ENCODE results near the gene MYH10. TPM values are rescaled to one million over a fixed set of nuclear protein-coding genes. Genes with fewer than 3 reads are reported as not detected.
A peak's percentile ranks its signal among the peaks of the same experiment; 100 is the strongest.

Gene MYH10
- total RNA-seq, 6 donors from 2014 or later, result 73.3 to 246 (median 99.6) TPM

- Histone ChIP-seq H3K27me3 (no peaks in the 10 kb centered on the region), H3K36me3 (no peaks in the 10 kb centered on the region), H3K4me3 (no peak overlapping the region), H3K9me3 (no peaks in the 10 kb centered on the region), H3K27ac (peak overlapping the region; percentile 52 to 84 (median 67)), H3K4me1 (peaks cover 4 to 13% (median 5%) of the 10 kb centered on the region in 4 donors)
- TF ChIP-seq EP300 (IDR thresholded peaks at IDR 0.05), result no peak
- TF ChIP-seq POLR2A (IDR thresholded peaks at IDR 0.05), result no peak
- TF ChIP-seq POLR2AphosphoS5 (IDR thresholded peaks at IDR 0.05), result peak; percentile 13 to 53
- no peak for TF ChIP-seq CTCF (IDR thresholded peaks at IDR 0.05)
- DNase-seq (no peak), ATAC-seq (ENCODE audit: low FRiP score in 2 of 2) (peak in 1 of 2 donors; percentile 70)
- 35 to 60% methylated on average over 4 to 7 of the region's 7 CpGs for WGBS, 2 donors
These were observed 199.6 kb downstream of the MYH10 start for GRCh38 chr17:8430966-8431365.

- WGBS, 2 donors, result 97 to 98% methylated on average over 3 of the region's 3 CpGs
- Histone ChIP-seq H3K27me3 (no peaks in the 10 kb centered on the region), H3K9me3 (no peaks in the 10 kb centered on the region), H3K36me3 (no peaks in the 10 kb centered on the region), H3K27ac (peak overlapping the region in 1 of 4 donors; percentile 28), H3K4me1 (peaks cover 0 to 9% (median under 1%) of the 10 kb centered on the region in 4 donors), H3K4me3 (no peak overlapping the region)
- TF ChIP-seq POLR2AphosphoS5 (IDR thresholded peaks at IDR 0.05), result no peak
- no peak for TF ChIP-seq POLR2A (IDR thresholded peaks at IDR 0.05)
- TF ChIP-seq CTCF (IDR thresholded peaks at IDR 0.05), result no peak
- no peak for TF ChIP-seq EP300 (IDR thresholded peaks at IDR 0.05)
- DNase-seq, result no peak
- ATAC-seq (ENCODE audit: low FRiP score in 2 of 2), result no peak
These were observed 203.7 kb downstream of the MYH10 start for GRCh38 chr17:8426802-8427201.

GRCh38 chr17:8426094-8426720 is 204.3 kb downstream of the MYH10 start:
- WGBS, 2 donors, result 62 to 73% methylated on average over 6 of the region's 6 CpGs
- Histone ChIP-seq H3K27me3 (no peaks in the 10 kb centered on the region), H3K4me3 (no peak overlapping the region), H3K4me1 (peaks cover 3 to 9% (median 6%) of the 10 kb centered on the region in 4 donors), H3K36me3 (no peaks in the 10 kb centered on the region), H3K27ac (peak overlapping the region in 1 of 4 donors; percentile 28), H3K9me3 (no peaks in the 10 kb centered on the region)
- no peak for ATAC-seq (ENCODE audit: low FRiP score in 2 of 2)
- TF ChIP-seq CTCF (IDR thresholded peaks at IDR 0.05), result no peak
- no peak for DNase-seq

Small RNAs within 50 kb of the gene (small RNA-seq; reads per million reads assigned to genes)
- 0 reads per million in 4 donors for gene RNU7-43P

Other genes with a start within 250 kb of the MYH10 start
- 1,000 to 10,000 TPM in 3 of 6 donors, 100 to 1,000 TPM in 3; 736 to 1,938 (median 1,066) TPM for gene RPL26, start 247.5 kb downstream of the MYH10 start, total RNA-seq
- not detected for gene RNF222, start 232.9 kb downstream of the MYH10 start, total RNA-seq
- gene NDEL1, start 194.8 kb downstream of the MYH10 start, total RNA-seq, result 100 to 1,000 TPM in 2 of 6 donors, 10 to 100 TPM in 4; 62.3 to 138 (median 85.4) TPM
- under 1 TPM in 1 of 6 donors, not detected in 5; 0.24 TPM for gene CCDC42, start 114.1 kb upstream of the MYH10 start, total RNA-seq
- gene SPDYE4, start 127.8 kb upstream of the MYH10 start, total RNA-seq, result not detected
- gene MFSD6L, start 168.6 kb upstream of the MYH10 start, total RNA-seq, result 1 to 10 TPM in 3 of 6 donors, under 1 TPM in 2, not detected in 1; 0.61 to 3.0 (median 2.0) TPM
- gene PIK3R6, start 236.9 kb upstream of the MYH10 start, total RNA-seq, result 1 to 10 TPM; 1.1 to 4.2 (median 2.4) TPM

Data from upper lobe of left lung (tissue), 6 donors.